IMR-90 (cell line): ENCODE data around the gene OR5H6. TPM values are rescaled to one million over a fixed set of nuclear protein-coding genes. Genes with fewer than 3 reads are reported as not detected.

ENCODE experiments used
- ATAC-seq: fragments of 200-7000 bp; cut with Tn5 transposase; 2 replicates; pipeline ENCODE4 v1.9.1; 2020; ENCODE audit warnings: low read depth, mild to moderate bottlenecking, moderate library complexity
- BruUV-seq: library from RNA; stranded (reverse); fragments of 400-500 nt; replicated peaks from 2 replicates; lab custom pipeline; 2021; lab: Mats Ljungman, UMichigan
- CTCF ChIA-PET: fragments of 300-600 bp; formaldehyde crosslinking; extraction: SDS; loops from one replicate; lab custom pipeline; 2021; ENCODE audit warnings: antibody characterized with exemption; lab: Yijun Ruan, JAX
- POLR2A ChIA-PET: fragments of 300-600 bp; sonication (Branson Sonifier 250); formaldehyde crosslinking; loops from one replicate; lab custom pipeline; 2022; ENCODE audit warnings: antibody characterized with exemption; ENCODE audit not compliant: unreplicated experiment; lab: Charles Lee
- DNase-seq: peaks from one replicate; pipeline ENCODE4 v3.0.0; 2013
- H2AFZ ChIP-seq: replicated peaks from 2 replicates; pipeline ENCODE3; 2013; ENCODE audit warnings: low read length, mild to moderate bottlenecking; ENCODE audit not compliant: poor library complexity
- H2AK5ac ChIP-seq: 2 replicates; pipeline ENCODE4 v1.6.1; 2013; ENCODE audit warnings: low read depth, low read length, inconsistent platforms
- H2AK9ac ChIP-seq: replicated peaks from 2 replicates; pipeline ENCODE3; 2013; ENCODE audit warnings: mild to moderate bottlenecking, low read depth, low read length, moderate library complexity; ENCODE audit not compliant: poor library complexity
- H2BK120ac ChIP-seq: 2 replicates; pipeline ENCODE4 v1.6.1; 2013; ENCODE audit warnings: low read depth, low read length, inconsistent platforms
- H2BK15ac ChIP-seq: 3 replicates; pipeline ENCODE4 v1.6.1; 2013; ENCODE audit warnings: low read depth, low read length, inconsistent platforms
- H2BK20ac ChIP-seq: 2 replicates; pipeline ENCODE4 v1.6.1; 2013; ENCODE audit warnings: low read depth, mild to moderate bottlenecking, inconsistent platforms, low read length, moderate library complexity
- H2BK5ac ChIP-seq: 2 replicates; pipeline ENCODE4 v1.6.1; 2013; ENCODE audit warnings: mild to moderate bottlenecking, low read depth, low read length, inconsistent platforms; ENCODE audit not compliant: poor library complexity, severe bottlenecking
- H3K14ac ChIP-seq: replicated peaks from 2 replicates; pipeline ENCODE4 v1.6.1; 2013; ENCODE audit warnings: low read depth, low read length, inconsistent platforms
- H3K18ac ChIP-seq: 2 replicates; pipeline ENCODE4 v1.6.1; 2013; ENCODE audit warnings: low read depth, low read length, control low read depth
- H3K23ac ChIP-seq: 2 replicates; pipeline ENCODE4 v1.6.1; 2013; ENCODE audit warnings: low read depth, low read length, inconsistent platforms
- H3K27ac ChIP-seq: 2 replicates; pipeline ENCODE4 v1.5.1; 2013; ENCODE audit warnings: mild to moderate bottlenecking, control low read depth, low read length; ENCODE audit not compliant: insufficient read depth
- H3K27me3 ChIP-seq: 2 replicates; pipeline ENCODE4 v1.6.1; 2013; ENCODE audit warnings: low read length; ENCODE audit not compliant: control insufficient read depth, insufficient read depth
- H3K36me3 ChIP-seq: 2 replicates; pipeline ENCODE4 v1.6.1; 2013; ENCODE audit warnings: low read length, mixed read lengths; ENCODE audit not compliant: control insufficient read depth, insufficient read depth
- H3K4ac ChIP-seq: 2 replicates; pipeline ENCODE4 v1.6.1; 2013; ENCODE audit warnings: low read depth, low read length, inconsistent platforms
- H3K4me1 ChIP-seq: 2 replicates; pipeline ENCODE4 v1.6.1; 2013; ENCODE audit warnings: low read length, mixed read lengths; ENCODE audit not compliant: control insufficient read depth, insufficient read depth
- H3K4me2 ChIP-seq: 2 replicates; pipeline ENCODE4 v1.6.1; 2013; ENCODE audit warnings: low read depth, mild to moderate bottlenecking, control low read depth, low read length, moderate library complexity
- H3K4me3 ChIP-seq: 2 replicates; pipeline ENCODE4 v1.5.1; 2013; ENCODE audit warnings: low read depth, mild to moderate bottlenecking, control low read depth, low read length, moderate library complexity; ENCODE audit not compliant: insufficient read depth
- H3K56ac ChIP-seq: 2 replicates; pipeline ENCODE4 v1.6.1; 2013; ENCODE audit warnings: low read length, inconsistent platforms; ENCODE audit not compliant: insufficient read depth; ENCODE audit errors: extremely low read depth
- H3K79me1 ChIP-seq, 2 experiments: 2 replicates each; pipeline ENCODE4 v1.6.1; 2013; ENCODE audit warnings: low read length in 2 of 2, inconsistent platforms in 1 of 2, low read depth in 1 of 2
- H3K9ac ChIP-seq: 2 replicates; pipeline ENCODE4 v1.6.1; 2013; ENCODE audit warnings: low read depth, low read length, control low read depth
- H3K9me1 ChIP-seq: 2 replicates; pipeline ENCODE4 v1.6.1; 2013; ENCODE audit warnings: low read length, inconsistent platforms; ENCODE audit not compliant: insufficient read depth
- H3K9me3 ChIP-seq: 2 replicates; pipeline ENCODE4 v1.6.1; 2013; ENCODE audit warnings: low read length; ENCODE audit not compliant: control insufficient read depth, insufficient read depth
- H4K20me1 ChIP-seq: 2 replicates; pipeline ENCODE4 v1.6.1; 2013; ENCODE audit warnings: low read length, inconsistent platforms; ENCODE audit not compliant: insufficient read depth
- H4K5ac ChIP-seq: 2 replicates; pipeline ENCODE4 v1.6.1; 2013; ENCODE audit warnings: mild to moderate bottlenecking, low read depth, low read length, control low read depth
- H4K8ac ChIP-seq, 2 experiments: 2 replicates each; pipeline ENCODE4 v1.6.1; 2013; ENCODE audit warnings: low read depth in 2 of 2, low read length in 2 of 2, control low read depth in 1 of 2, inconsistent platforms in 1 of 2
- H4K91ac ChIP-seq: 2 replicates; pipeline ENCODE4 v1.6.1; 2013; ENCODE audit warnings: low read depth, low read length, inconsistent platforms; ENCODE audit not compliant: insufficient read depth
- BHLHE40 ChIP-seq: fragments of 150-350 bp; IDR thresholded peaks from 2 replicates; pipeline ENCODE4 v1.6.1; 2016; ENCODE audit warnings: mild to moderate bottlenecking, low read depth, low read length
- CEBPB ChIP-seq: IDR thresholded peaks from 2 replicates; pipeline ENCODE4 v1.6.1; 2012; ENCODE audit warnings: low read depth, low read length, improper control_type of control experiment
- CHD1 ChIP-seq: IDR thresholded peaks from 2 replicates; pipeline ENCODE4 v1.6.1; 2012; ENCODE audit warnings: low read depth, low read length, improper control_type of control experiment
- CTCF ChIP-seq: conservative IDR thresholded peaks from 2 replicates; pipeline ENCODE4 v1.5.1; 2012; ENCODE audit warnings: mild to moderate bottlenecking, low read depth, low read length, improper control_type of control experiment
- ELK1 ChIP-seq: fragments of 150-350 bp; IDR thresholded peaks from 2 replicates; pipeline ENCODE4 v1.6.1; 2016; ENCODE audit warnings: low read depth, mild to moderate bottlenecking, low read length, moderate library complexity, borderline replicate concordance
- FOS ChIP-seq: fragments of 150-350 bp; IDR thresholded peaks from 2 replicates; pipeline ENCODE4 v1.6.1; 2016; ENCODE audit warnings: low read depth, low read length
- MAFK ChIP-seq: IDR thresholded peaks from 2 replicates; pipeline ENCODE4 v1.6.1; 2012; ENCODE audit warnings: low read depth, low read length, improper control_type of control experiment
- MAZ ChIP-seq: IDR thresholded peaks from 2 replicates; pipeline ENCODE4 v1.6.1; 2012; ENCODE audit warnings: low read depth, mild to moderate bottlenecking, low read length, improper control_type of control experiment, moderate library complexity, borderline replicate concordance
- MXI1 ChIP-seq: IDR thresholded peaks from 2 replicates; pipeline ENCODE4 v1.6.1; 2012; ENCODE audit warnings: low read depth, mild to moderate bottlenecking, low read length, moderate library complexity, borderline replicate concordance
- NFE2L2 ChIP-seq: fragments of 150-350 bp; IDR thresholded peaks from 2 replicates; pipeline ENCODE4 v1.6.1; 2016; ENCODE audit warnings: low read depth, mild to moderate bottlenecking, low read length
- POLR2A ChIP-seq: IDR thresholded peaks from 2 replicates; pipeline ENCODE4 v1.6.1; 2012; ENCODE audit warnings: mild to moderate bottlenecking, low read depth, low read length
- RAD21 ChIP-seq: IDR thresholded peaks from 2 replicates; pipeline ENCODE4 v1.6.1; 2012; ENCODE audit warnings: low read length, improper control_type of control experiment
- RCOR1 ChIP-seq: IDR thresholded peaks from 2 replicates; pipeline ENCODE4 v1.6.1; 2012; ENCODE audit warnings: mild to moderate bottlenecking, low read length, improper control_type of control experiment; ENCODE audit not compliant: insufficient replicate concordance
- RFX5 ChIP-seq: IDR thresholded peaks from 2 replicates; pipeline ENCODE4 v1.8.0; 2012; ENCODE audit warnings: low read depth, mild to moderate bottlenecking, low read length, moderate library complexity
- SMC3 ChIP-seq: fragments of 150-350 bp; IDR thresholded peaks from 2 replicates; pipeline ENCODE4 v1.6.1; 2016; ENCODE audit warnings: low read depth, mild to moderate bottlenecking, antibody characterized with exemption, low read length, moderate library complexity
- USF2 ChIP-seq: fragments of 150-350 bp; IDR thresholded peaks from 2 replicates; pipeline ENCODE4 v1.6.1; 2017; ENCODE audit warnings: mild to moderate bottlenecking, antibody characterized with exemption, low read length, low read depth
- WGBS, 2 experiments: methylation state at CpG; one replicate each; pipeline versions ENCODE4 v1.1.5 to v1.1.7; 2013; ENCODE audit warnings: missing lambda C conversion rate in 2 of 2; ENCODE audit not compliant: insufficient read length in 1 of 2; ENCODE audit errors: extremely low coverage in 2 of 2; 5-methylcytosine and 5-hydroxymethylcytosine counted together
- dilution Hi-C: fragments of 300-500 bp; cut with HindIII; formaldehyde crosslinking; loops from one replicate; pipeline ENCODE4 v1.14.3; 2018; ENCODE audit warnings: low sequenced_read_pairs; ENCODE audit not compliant: unreplicated experiment
- in situ Hi-C: fragments of 300-500 bp; cut with MboI; formaldehyde crosslinking; loops from 3 replicates; pipeline ENCODE4 v1.14.3; 2019; ENCODE audit warnings: low sequenced_read_pairs, inconsistent platforms, mixed read lengths
- intact Hi-C: fragments of 100-400 bp; cut with micrococcal nuclease; formaldehyde crosslinking; loops from 2 replicates; pipeline ENCODE4 v1.10.0; 2022
- polyA plus RNA-seq, 3 experiments: library from polyadenylated mRNA; depleted of rRNA; stranded (reverse); fragments of >200 nt; gene quantifications; 2 replicates each; pipeline ENCODE4 v1.2.3, GENCODE V29; 2012; ENCODE audit warnings: low replicate concordance in 1 of 3
- total RNA-seq: library from RNA; depleted of rRNA; stranded (reverse); fragments of >200 nt; gene quantifications from 2 replicates; pipeline ENCODE4 v1.2.3, GENCODE V29; 2012

Gene OR5H6
- total and polyA plus RNA-seq, 2 of the 4 experiments (the other 2 are of a cell fraction): not detected

- Histone ChIP-seq H3K14ac (no peak overlapping the region), H2AK5ac (no peak overlapping the region), H2BK20ac (no peak overlapping the region), H3K9ac (no peak overlapping the region), H3K4me3 (no peak overlapping the region), H3K23ac (no peak overlapping the region), H3K56ac (no peak overlapping the region), H3K36me3 (no peaks in the 10 kb centered on the region), H4K20me1 (no peaks in the 10 kb centered on the region), H2BK120ac (no peak overlapping the region), H3K4me1 (no peaks in the 10 kb centered on the region), H3K79me1 (no peaks in the 10 kb centered on the region), H2BK15ac (no peak overlapping the region), H2BK5ac (no peak overlapping the region), H4K91ac (no peak overlapping the region), H3K18ac (no peak overlapping the region), H3K9me3 (no peaks in the 10 kb centered on the region), H2AK9ac (no peak overlapping the region), H3K9me1 (no peaks in the 10 kb centered on the region), H3K27ac (no peak overlapping the region), H4K5ac (no peak overlapping the region), H3K4ac (no peak overlapping the region), H2AFZ (no peak overlapping the region), H3K27me3 (no peaks in the 10 kb centered on the region), H4K8ac (no peak overlapping the region), H3K4me2 (no peak overlapping the region)
- no CpG with 5 or more reads among the region's 7 CpGs for WGBS, 2 experiments
- DNase-seq: no peak
- ATAC-seq: no peak
- in situ Hi-C loops (no loop called here), intact Hi-C loops (no loop called here), dilution Hi-C loops (no loop called here)
- TF ChIP-seq ELK1: no peak
- no peak for TF ChIP-seq CEBPB
- no peak for TF ChIP-seq CHD1
- TF ChIP-seq RCOR1: no peak
- no peak for TF ChIP-seq RFX5
- no peak for TF ChIP-seq BHLHE40
- TF ChIP-seq USF2: no peak
- no peak for TF ChIP-seq SMC3
- no peak for TF ChIP-seq MAFK
- no peak for TF ChIP-seq RAD21
- TF ChIP-seq CTCF: no peak
- TF ChIP-seq MXI1: no peak
- no peak for TF ChIP-seq NFE2L2
- TF ChIP-seq POLR2A: no peak
- no peak for TF ChIP-seq MAZ
- no peak for TF ChIP-seq FOS
- no TSS peak for BruUV-seq
- POLR2A ChIA-PET: no interaction called here
- CTCF ChIA-PET: no interaction called here
Measured at GRCh38 chr3:98243843-98244242, 20.2 kb upstream of the OR5H6 start.
